ENCODE results near the gene CACNA2D3. TPM values are rescaled to one million over a fixed set of nuclear protein-coding genes. Genes with fewer than 3 reads are reported as not detected.

CACNA2D3 gene
- total RNA-seq, 1 donor from 2014 or later = 0.17 TPM

- no peak for TF ChIP-seq CTCF (IDR thresholded peaks at IDR 0.05; ENCODE audit: insufficient read depth, low read length, poor library complexity, severe bottlenecking)
- DNase-seq (ENCODE audit: low read depth) = no peak
- no peak overlapping the region for H3K4me3 ChIP-seq (ENCODE audit: low read depth, low read length)
- H3K36me3 ChIP-seq (ENCODE audit: control insufficient read depth, insufficient read depth, low read length) = no peaks in the 10 kb centered on the region
- no peaks in the 10 kb centered on the region for H3K27me3 ChIP-seq (ENCODE audit: control insufficient read depth, insufficient read depth, low read length)
These were observed 695.3 kb downstream of the CACNA2D3 start for GRCh38 chr3:54817628-54818027.

GRCh38 chr3:54818486-54818885, 696.1 kb downstream of the CACNA2D3 start:
- Histone ChIP-seq H3K27me3 (ENCODE audit: control insufficient read depth, insufficient read depth, low read length) (no peaks in the 10 kb centered on the region), H3K36me3 (ENCODE audit: control insufficient read depth, insufficient read depth, low read length) (no peaks in the 10 kb centered on the region), H3K4me3 (ENCODE audit: low read depth, low read length) (no peak overlapping the region)
- no peak for TF ChIP-seq CTCF (IDR thresholded peaks at IDR 0.05; ENCODE audit: insufficient read depth, low read length, poor library complexity, severe bottlenecking)
- no peak for DNase-seq (ENCODE audit: low read depth)

GRCh38 chr3:54818942-54819341, 696.6 kb downstream of the CACNA2D3 start:
- no peak for TF ChIP-seq CTCF (IDR thresholded peaks at IDR 0.05; ENCODE audit: insufficient read depth, low read length, poor library complexity, severe bottlenecking)
- no peak for DNase-seq (ENCODE audit: low read depth)
- no peak overlapping the region for H3K4me3 ChIP-seq (ENCODE audit: low read depth, low read length)
- H3K36me3 ChIP-seq (ENCODE audit: control insufficient read depth, insufficient read depth, low read length) = no peaks in the 10 kb centered on the region
- no peaks in the 10 kb centered on the region for H3K27me3 ChIP-seq (ENCODE audit: control insufficient read depth, insufficient read depth, low read length)

GRCh38 chr3:54819946-54820345, 697.6 kb downstream of the CACNA2D3 start:
- no peak for DNase-seq (ENCODE audit: low read depth)
- TF ChIP-seq CTCF (IDR thresholded peaks at IDR 0.05; ENCODE audit: insufficient read depth, low read length, poor library complexity, severe bottlenecking) = no peak
- H3K36me3 ChIP-seq (ENCODE audit: control insufficient read depth, insufficient read depth, low read length) = no peaks in the 10 kb centered on the region
- no peak overlapping the region for H3K4me3 ChIP-seq (ENCODE audit: low read depth, low read length)
- no peaks in the 10 kb centered on the region for H3K27me3 ChIP-seq (ENCODE audit: control insufficient read depth, insufficient read depth, low read length)

GRCh38 chr3:54822206-54822605, 699.9 kb downstream of the CACNA2D3 start:
- Histone ChIP-seq H3K27me3 (ENCODE audit: control insufficient read depth, insufficient read depth, low read length) (no peaks in the 10 kb centered on the region), H3K4me3 (ENCODE audit: low read depth, low read length) (no peak overlapping the region), H3K36me3 (ENCODE audit: control insufficient read depth, insufficient read depth, low read length) (no peaks in the 10 kb centered on the region)
- no peak for TF ChIP-seq CTCF (IDR thresholded peaks at IDR 0.05; ENCODE audit: insufficient read depth, low read length, poor library complexity, severe bottlenecking)
- no peak for DNase-seq (ENCODE audit: low read depth)

- no peaks in the 10 kb centered on the region for H3K27me3 ChIP-seq (ENCODE audit: control insufficient read depth, insufficient read depth, low read length)
- H3K36me3 ChIP-seq (ENCODE audit: control insufficient read depth, insufficient read depth, low read length) = no peaks in the 10 kb centered on the region
- TF ChIP-seq CTCF (IDR thresholded peaks at IDR 0.05; ENCODE audit: insufficient read depth, low read length, poor library complexity, severe bottlenecking) = no peak
- no peak for DNase-seq (ENCODE audit: low read depth)
- H3K4me3 ChIP-seq (ENCODE audit: low read depth, low read length) = no peak overlapping the region
These were observed 703.9 kb downstream of the CACNA2D3 start for GRCh38 chr3:54826251-54826691.
